Mammary epithelial cell (primary cell): ENCODE results near the gene NMT1.

Experiments
- CTCF ChIP-seq, 2 donors: IDR thresholded peaks in 1 of 2; conservative IDR thresholded peaks in 1 of 2; 2 replicates each; pipeline ENCODE4 v1.5.1; 2011 to 2012; ENCODE audit warnings: inconsistent platforms in 2 of 2, low read length in 2 of 2, mild to moderate bottlenecking in 2 of 2, control low read depth in 1 of 2, low read depth in 1 of 2; ENCODE audit not compliant: insufficient read depth in 1 of 2; ENCODE audit errors: extremely low read depth in 1 of 2
- EZH2 ChIP-seq: IDR thresholded peaks from 2 replicates; pipeline ENCODE4 v1.6.1; 2012; ENCODE audit warnings: low read length, inconsistent platforms, borderline replicate concordance

GRCh38 chr17:45043813-45044540 is 17.1 kb upstream of the NMT1 start:
- TF ChIP-seq CTCF (conservative IDR thresholded peaks at IDR 0.05 in 1 of 2, IDR thresholded peaks at IDR 0.05 in 1 of 2; ENCODE audit: extremely low read depth in 1 of 2, insufficient read depth in 1 of 2, low read depth in 1 of 2, low read length in 2 of 2) (no peak), EZH2 (no peak)
